Activated CD4-positive, alpha-beta memory T cell treated with anti-CD3 and anti-CD28 coated beads, Interleukin-2, amount 10 ng/mL, durations not matched to agents 7 days and 5 days (primary cell): ENCODE data around the gene KIF13A. TPM values are rescaled to one million over a fixed set of nuclear protein-coding genes. Genes with fewer than 3 reads are reported as not detected.
"Not testable (repeated sequence)": the region's sequence is repeated elsewhere in the genome, so short reads cannot be mapped to it uniquely, and the experiment has no call there.

Experiments
- CTCF ChIA-PET: fragments of 350-600 bp; sonication (Branson Sonifier 250); formaldehyde crosslinking; loops from one replicate; lab custom pipeline; 2021; ENCODE audit warnings: antibody characterized with exemption, inconsistent platforms; lab: Charles Lee
- POLR2A ChIA-PET: fragments of 350-600 bp; sonication (Branson Sonifier 250); formaldehyde crosslinking; loops from one replicate; lab custom pipeline; 2021; ENCODE audit warnings: antibody characterized with exemption; lab: Charles Lee
- DNase-seq: peaks from one replicate; pipeline ENCODE4 v3.0.0-alpha.2; 2020
- H3K27ac Mint-ChIP-seq: one replicate; pipeline ENCODE4 v1.8.0; 2021; ENCODE audit warnings: mild to moderate bottlenecking, mixed read lengths
- H3K27me3 Mint-ChIP-seq: one replicate; pipeline ENCODE4 v1.8.0; 2021; ENCODE audit warnings: mixed read lengths
- H3K36me3 Mint-ChIP-seq: one replicate; pipeline ENCODE4 v1.8.0; 2021; ENCODE audit warnings: low read depth, mixed read lengths
- H3K4me1 Mint-ChIP-seq: one replicate; pipeline ENCODE4 v1.8.0; 2021; ENCODE audit warnings: mixed read lengths
- H3K4me3 Mint-ChIP-seq: one replicate; pipeline ENCODE4 v1.8.0; 2021; ENCODE audit warnings: mild to moderate bottlenecking, mixed read lengths
- H3K9me3 Mint-ChIP-seq: one replicate; pipeline ENCODE4 v1.8.0; 2021; ENCODE audit warnings: mixed read lengths
- total RNA-seq, 2 experiments: library from RNA; stranded (reverse); gene quantifications; one replicate each; pipeline ENCODE4 v1.2.3, GENCODE V29; 2021

KIF13A gene
- total RNA-seq, 2 experiments from 2014 or later, result not detected

GRCh38 chr6:17987697-17988421 is 424 bp upstream of the KIF13A start:
- no peaks in the 10 kb centered on the region for H3K36me3 Mint-ChIP-seq
- H3K4me3 Mint-ChIP-seq, result peak overlapping the region; percentile 74
- H3K27ac Mint-ChIP-seq, result no peak overlapping the region
- H3K4me1 Mint-ChIP-seq, result peaks cover 8% of the 10 kb centered on the region
- ChIA-PET CTCF (no interaction called here), POLR2A (no interaction called here)
- peaks cover 56% of the 10 kb centered on the region for H3K27me3 Mint-ChIP-seq
- DNase-seq, result peak; percentile 26
- no peaks in the 10 kb centered on the region for H3K9me3 Mint-ChIP-seq

- no peaks in the 10 kb centered on the region for H3K9me3 Mint-ChIP-seq
- peaks cover 8% of the 10 kb centered on the region for H3K4me1 Mint-ChIP-seq
- H3K4me3 Mint-ChIP-seq, result no peak overlapping the region
- CTCF ChIA-PET, result no interaction called here
- peaks cover 56% of the 10 kb centered on the region for H3K27me3 Mint-ChIP-seq
- POLR2A ChIA-PET, result no interaction called here
- H3K36me3 Mint-ChIP-seq, result no peaks in the 10 kb centered on the region
- no peak overlapping the region for H3K27ac Mint-ChIP-seq
- no peak for DNase-seq
Measured at GRCh38 chr6:17986656-17987446, 584 bp downstream of the KIF13A start.

- Mint-ChIP-seq H3K27ac (no peak overlapping the region), H3K4me1 (peaks cover 8% of the 10 kb centered on the region), H3K4me3 (no peak overlapping the region), H3K36me3 (no peaks in the 10 kb centered on the region), H3K27me3 (peaks cover 53% of the 10 kb centered on the region), H3K9me3 (no peaks in the 10 kb centered on the region)
- POLR2A ChIA-PET, result no interaction called here
- no peak for DNase-seq
- CTCF ChIA-PET, result no interaction called here
Measured at GRCh38 chr6:17985934-17986655, 1.3 kb downstream of the KIF13A start.

- H3K36me3 Mint-ChIP-seq, result no peaks in the 10 kb centered on the region
- ChIA-PET POLR2A (no interaction called here), CTCF (no interaction called here)
- no peaks in the 10 kb centered on the region for H3K9me3 Mint-ChIP-seq
- H3K27ac Mint-ChIP-seq, result no peak overlapping the region
- no peak overlapping the region for H3K4me3 Mint-ChIP-seq
- peaks cover 8% of the 10 kb centered on the region for H3K4me1 Mint-ChIP-seq
- H3K27me3 Mint-ChIP-seq, result peaks cover 59% of the 10 kb centered on the region
- DNase-seq, result no peak
Measured at GRCh38 chr6:17984812-17985670, 2.4 kb downstream of the KIF13A start.

GRCh38 chr6:17984399-17984798 is 3.0 kb downstream of the KIF13A start:
- Mint-ChIP-seq H3K27me3 (peaks cover 60% of the 10 kb centered on the region), H3K9me3 (no peaks in the 10 kb centered on the region), H3K4me3 (no peak overlapping the region), H3K36me3 (no peaks in the 10 kb centered on the region), H3K4me1 (peaks cover 8% of the 10 kb centered on the region), H3K27ac (no peak overlapping the region)
- ChIA-PET POLR2A (no interaction called here), CTCF (no interaction called here)
- DNase-seq, result no peak

- Mint-ChIP-seq H3K4me1 (peaks cover 8% of the 10 kb centered on the region), H3K27ac (no peak overlapping the region), H3K9me3 (no peaks in the 10 kb centered on the region), H3K4me3 (no peak overlapping the region), H3K27me3 (peaks cover 54% of the 10 kb centered on the region), H3K36me3 (no peaks in the 10 kb centered on the region)
- POLR2A ChIA-PET, result no interaction called here
- CTCF ChIA-PET, result no interaction called here
- no peak for DNase-seq
Measured at GRCh38 chr6:17983730-17984129, 3.7 kb downstream of the KIF13A start.

GRCh38 chr6:17980329-17980728 is 7.1 kb downstream of the KIF13A start:
- H3K9me3 Mint-ChIP-seq, result no peaks in the 10 kb centered on the region
- peaks cover 30% of the 10 kb centered on the region for H3K27me3 Mint-ChIP-seq
- CTCF ChIA-PET, result interaction anchor here (0.7 kb wide), 1 partner anchor 826 kb away, joined by 3 read pairs; no protein-coding TSS in a partner anchor
- POLR2A ChIA-PET, result no interaction called here
- H3K36me3 Mint-ChIP-seq, result no peaks in the 10 kb centered on the region
- no peaks in the 10 kb centered on the region for H3K4me1 Mint-ChIP-seq
- no peak overlapping the region for H3K27ac Mint-ChIP-seq
- H3K4me3 Mint-ChIP-seq, result no peak overlapping the region
- DNase-seq, result no peak

GRCh38 chr6:17979479-17979878 is 8.0 kb downstream of the KIF13A start:
- Mint-ChIP-seq H3K4me3 (no peak overlapping the region), H3K27ac (no peak overlapping the region), H3K36me3 (no peaks in the 10 kb centered on the region), H3K9me3 (no peaks in the 10 kb centered on the region), H3K4me1 (no peaks in the 10 kb centered on the region), H3K27me3 (peaks cover 21% of the 10 kb centered on the region)
- DNase-seq, result no peak
- ChIA-PET POLR2A (no interaction called here), CTCF (no interaction called here)

- CTCF ChIA-PET, H3K36me3 Mint-ChIP-seq, H3K27ac Mint-ChIP-seq, H3K4me3 Mint-ChIP-seq, H3K9me3 Mint-ChIP-seq, DNase-seq, H3K4me1 Mint-ChIP-seq, POLR2A ChIA-PET: not testable (repeated sequence)
- peaks cover 17% of the 10 kb centered on the region for H3K27me3 Mint-ChIP-seq
Measured at GRCh38 chr6:17976258-17976657, 11.2 kb downstream of the KIF13A start.

GRCh38 chr6:17974570-17975368 is 12.7 kb downstream of the KIF13A start:
- Mint-ChIP-seq H3K36me3 (no peaks in the 10 kb centered on the region), H3K4me1 (no peaks in the 10 kb centered on the region), H3K9me3 (no peaks in the 10 kb centered on the region), H3K4me3 (no peak overlapping the region), H3K27me3 (peaks cover 7% of the 10 kb centered on the region), H3K27ac (no peak overlapping the region)
- POLR2A ChIA-PET, result no interaction called here
- CTCF ChIA-PET, result interaction anchor here (0.6 kb wide), 1 partner anchor 524 kb away, joined by 3 read pairs; no protein-coding TSS in a partner anchor
- no peak for DNase-seq

GRCh38 chr6:17972978-17973622 is 14.3 kb downstream of the KIF13A start:
- ChIA-PET POLR2A (no interaction called here), CTCF (no interaction called here)
- no peaks in the 10 kb centered on the region for H3K36me3 Mint-ChIP-seq
- no peak overlapping the region for H3K27ac Mint-ChIP-seq
- no peak for DNase-seq
- no peak overlapping the region for H3K4me3 Mint-ChIP-seq
- peaks cover 6% of the 10 kb centered on the region for H3K27me3 Mint-ChIP-seq
- no peaks in the 10 kb centered on the region for H3K4me1 Mint-ChIP-seq
- H3K9me3 Mint-ChIP-seq, result no peaks in the 10 kb centered on the region
